DMS53 (cell line): ENCODE measurements around the gene NATD1.

Experiments used
- DNase-seq: peaks from one replicate; lab custom pipeline; 2025; lab: John Stamatoyannopoulos, UW

The NATD1 gene

GRCh38 chr17:21275579-21276263 is 22.5 kb upstream of the NATD1 start:
- DNase-seq, result peak; percentile 88

GRCh38 chr17:21275047-21275578 is 21.9 kb upstream of the NATD1 start:
- peak; percentile 54 for DNase-seq

- DNase-seq, result peak; percentile 19
Observed at GRCh38 chr17:21272881-21273792, 19.9 kb upstream of the NATD1 start.

GRCh38 chr17:21272250-21272649 is 19.0 kb upstream of the NATD1 start:
- no peak for DNase-seq

GRCh38 chr17:21271454-21272183 is 18.4 kb upstream of the NATD1 start:
- DNase-seq, result no peak

GRCh38 chr17:21269394-21269793 is 16.2 kb upstream of the NATD1 start:
- no peak for DNase-seq

GRCh38 chr17:21268596-21269188 is 15.5 kb upstream of the NATD1 start:
- DNase-seq, result no peak

GRCh38 chr17:21263376-21263775 is 10.2 kb upstream of the NATD1 start:
- DNase-seq, result no peak

GRCh38 chr17:21262259-21262993 is 9.2 kb upstream of the NATD1 start:
- no peak for DNase-seq

- no peak for DNase-seq
Observed at GRCh38 chr17:21258593-21258992, 5.4 kb upstream of the NATD1 start.

- DNase-seq, result no peak
Observed at GRCh38 chr17:21253646-21254441, 634 bp upstream of the NATD1 start.

- DNase-seq, result no peak
Observed at GRCh38 chr17:21252289-21252795, 868 bp downstream of the NATD1 start.

GRCh38 chr17:21251337-21252010 is 1.7 kb downstream of the NATD1 start:
- peak; percentile 6 for DNase-seq

- no peak for DNase-seq
Observed at GRCh38 chr17:21250854-21251253, 2.4 kb downstream of the NATD1 start.

GRCh38 chr17:21249920-21250703 is 3.1 kb downstream of the NATD1 start:
- DNase-seq, result no peak

GRCh38 chr17:21249086-21249795 is 4.0 kb downstream of the NATD1 start:
- DNase-seq, result no peak

GRCh38 chr17:21248500-21248899 is 4.7 kb downstream of the NATD1 start:
- DNase-seq, result no peak
